GM12874 (cell line): ENCODE results near the gene ZC3H6.

Experiments used
- CTCF ChIP-seq: IDR thresholded peaks from 2 replicates; pipeline ENCODE4 v1.5.1; 2011; ENCODE audit warnings: low read depth, mild to moderate bottlenecking, control low read depth, low read length, moderate library complexity; ENCODE audit not compliant: insufficient read depth

ZC3H6 gene

DNA sequence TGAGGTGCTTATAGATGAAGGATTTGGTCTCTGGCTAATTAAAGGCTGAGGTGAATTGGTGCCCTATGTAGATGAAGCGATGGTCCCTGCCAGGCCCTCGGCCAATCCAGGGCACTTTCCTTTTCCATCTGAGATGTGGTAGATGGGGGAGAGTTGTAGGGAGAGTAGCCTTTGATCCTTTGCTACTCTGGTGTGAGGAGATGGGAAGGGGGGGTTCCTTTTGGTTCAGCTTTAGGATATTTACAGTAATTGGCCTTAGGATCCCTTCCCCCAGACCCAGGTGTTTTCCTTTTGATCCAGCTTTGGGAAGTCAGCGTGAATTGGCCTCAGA is 15.1 kb upstream of the ZC3H6 start:
- no peak for TF ChIP-seq CTCF

GRCh38 chr2:112262876-112263275 is 12.5 kb upstream of the ZC3H6 start:
- TF ChIP-seq CTCF = no peak

GRCh38 chr2:112268547-112268946 is 6.8 kb upstream of the ZC3H6 start:
- no peak for TF ChIP-seq CTCF

GRCh38 chr2:112272669-112273068 is 2.7 kb upstream of the ZC3H6 start:
- TF ChIP-seq CTCF = no peak

- no peak for TF ChIP-seq CTCF
Observed at GRCh38 chr2:112273349-112273748, 2.0 kb upstream of the ZC3H6 start.

- no peak for TF ChIP-seq CTCF
Observed at GRCh38 chr2:112275887-112276773, 733 bp downstream of the ZC3H6 start.

GRCh38 chr2:112276954-112277353 is 1.6 kb downstream of the ZC3H6 start:
- no peak for TF ChIP-seq CTCF
